ENCODE measurements around the gene ISL2. TPM values are rescaled to one million over a fixed set of nuclear protein-coding genes. Genes with fewer than 3 reads are reported as not detected.
"Not testable (repeated sequence)": the region's sequence is repeated elsewhere in the genome, so short reads cannot be mapped to it uniquely, and the experiment has no call there.

ISL2 gene
- total RNA-seq (not detected), polyA plus RNA-seq (0.05 TPM)
- long read RNA-seq, donor 1, result 0 reads
- long read RNA-seq, donor 2, partial matches to known transcripts, result 0 of 1 reads
- long read RNA-seq, donor 2, other reads (novel, unspliced or antisense), result 1 of 1 reads
- long read RNA-seq, donor 3, result 0 reads
- long read RNA-seq, donor 4, result 0 reads

GRCh38 chr15:76336254-76337058 lies at the start of gene ISL2:
TSS of gene ISL2 (plus strand) at chr15:76336773. CDS start at chr15:76336884, 111 bp downstream.
- intact Hi-C loops (cut with DNase I), result loop anchor here in 1 of 4 donors (10.0 kb wide), 1 partner anchor 102 kb away; no protein-coding TSS in a partner anchor
- no peaks in the 10 kb centered on the region for H3K27me3 ChIP-seq (ENCODE audit: control insufficient read depth, insufficient read depth)
- peak in 1 of 2 donors; percentile 19 for ATAC-seq
- peak within 1 kb of the TSS; percentile 12 for H3K4me3 ChIP-seq (ENCODE audit: low read length)
- H3K9me3 ChIP-seq (ENCODE audit: control insufficient read depth, low read length), result no peaks in the 10 kb centered on the region
- 5% methylated on average over 40 of the region's 40 CpGs for WGBS
- peaks cover 5% of the 10 kb centered on the region for H3K4me1 ChIP-seq (ENCODE audit: control insufficient read depth, insufficient read depth, low read length)
- peak; percentile 53 to 78 (median 69) for DNase-seq
- no peak within 1 kb of the TSS for H3K27ac ChIP-seq (ENCODE audit: low read length)

GRCh38 chr15:76289582-76289981 lies 47.0 kb upstream of the ISL2 start:
- Histone ChIP-seq H3K4me1 (ENCODE audit: control insufficient read depth, insufficient read depth, low read length) (no peaks in the 10 kb centered on the region), H3K27me3 (ENCODE audit: control insufficient read depth, insufficient read depth) (no peaks in the 10 kb centered on the region), H3K27ac (ENCODE audit: low read length) (no peak overlapping the region), H3K4me3 (ENCODE audit: low read length) (no peak overlapping the region), H3K9me3 (ENCODE audit: control insufficient read depth, low read length) (no peaks in the 10 kb centered on the region)
- ATAC-seq (no peak), DNase-seq (no peak)
- 54% methylated on average over 3 of the region's 3 CpGs for WGBS
- intact Hi-C loops (cut with DNase I), result no loop called here

GRCh38 chr15:76293361-76293760 lies 43.2 kb upstream of the ISL2 start:
- 38% methylated on average over 1 of the region's 1 CpG for WGBS
- no peak overlapping the region for H3K4me3 ChIP-seq (ENCODE audit: low read length)
- DNase-seq (no peak), ATAC-seq (no peak)
- no peaks in the 10 kb centered on the region for H3K27me3 ChIP-seq (ENCODE audit: control insufficient read depth, insufficient read depth)
- H3K9me3 ChIP-seq (ENCODE audit: control insufficient read depth, low read length), result no peaks in the 10 kb centered on the region
- intact Hi-C loops (cut with DNase I), result no loop called here
- H3K27ac ChIP-seq (ENCODE audit: low read length), result no peak overlapping the region
- H3K4me1 ChIP-seq (ENCODE audit: control insufficient read depth, insufficient read depth, low read length), result no peaks in the 10 kb centered on the region

DNA sequence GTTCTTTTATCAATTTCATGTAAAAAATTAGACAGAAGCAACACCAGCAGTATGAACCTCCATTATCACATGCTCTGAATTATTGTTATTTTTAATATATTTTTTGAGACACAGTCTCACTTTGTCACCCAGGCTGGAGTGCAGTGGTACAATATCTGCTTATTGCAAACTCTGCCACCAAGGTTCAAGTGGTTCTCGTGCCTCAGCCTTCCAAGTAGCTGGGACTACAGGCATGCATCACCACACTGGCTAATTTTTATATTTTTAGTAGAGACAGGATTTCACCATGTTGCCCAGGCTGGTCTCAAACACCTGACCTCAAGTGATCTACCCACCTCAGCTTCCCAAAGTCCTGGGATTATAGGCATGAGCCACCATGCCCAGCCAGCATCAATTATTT lies 42.1 kb upstream of the ISL2 start:
- H3K27ac ChIP-seq (ENCODE audit: low read length); ATAC-seq; H3K4me1 ChIP-seq (ENCODE audit: control insufficient read depth, insufficient read depth, low read length); H3K4me3 ChIP-seq (ENCODE audit: low read length); DNase-seq; intact Hi-C loops (cut with DNase I); H3K9me3 ChIP-seq (ENCODE audit: control insufficient read depth, low read length); H3K27me3 ChIP-seq (ENCODE audit: control insufficient read depth, insufficient read depth): not testable (repeated sequence)
- 65% methylated on average over 1 of the region's 1 CpG for WGBS

DNA sequence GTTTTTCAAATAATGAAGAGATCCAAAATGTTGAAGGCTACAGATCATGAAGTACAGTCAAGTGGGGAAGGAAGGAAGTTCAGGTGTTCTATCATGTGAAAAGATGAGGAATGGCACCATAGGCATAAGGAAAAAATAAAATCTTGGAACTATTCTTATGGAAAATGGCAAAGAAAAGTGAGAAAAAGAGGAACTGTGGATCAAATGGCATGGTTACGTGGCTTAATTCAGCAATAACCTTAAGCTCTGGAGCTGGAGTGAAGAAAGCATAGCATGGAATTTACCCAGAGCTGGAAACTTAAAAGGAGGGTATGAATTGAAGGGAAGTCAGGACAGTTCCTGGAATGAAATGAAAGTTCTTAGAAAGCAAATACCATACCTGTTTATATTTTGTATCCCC lies 39.7 kb upstream of the ISL2 start:
- Histone ChIP-seq H3K9me3 (ENCODE audit: control insufficient read depth, low read length) (no peaks in the 10 kb centered on the region), H3K27ac (ENCODE audit: low read length) (no peak overlapping the region), H3K4me1 (ENCODE audit: control insufficient read depth, insufficient read depth, low read length) (no peaks in the 10 kb centered on the region), H3K27me3 (ENCODE audit: control insufficient read depth, insufficient read depth) (no peaks in the 10 kb centered on the region), H3K4me3 (ENCODE audit: low read length) (no peak overlapping the region)
- DNase-seq (no peak), ATAC-seq (no peak)
- intact Hi-C loops (cut with DNase I), result no loop called here
- WGBS, result 92% methylated on average over 1 of the region's 1 CpG

GRCh38 chr15:76297951-76298350 lies 38.6 kb upstream of the ISL2 start:
- intact Hi-C loops (cut with DNase I); H3K4me1 ChIP-seq (ENCODE audit: control insufficient read depth, insufficient read depth, low read length); ATAC-seq; H3K27ac ChIP-seq (ENCODE audit: low read length); H3K9me3 ChIP-seq (ENCODE audit: control insufficient read depth, low read length); H3K27me3 ChIP-seq (ENCODE audit: control insufficient read depth, insufficient read depth); DNase-seq; H3K4me3 ChIP-seq (ENCODE audit: low read length): not testable (repeated sequence)
- 98% methylated on average over 4 of the region's 4 CpGs for WGBS

- H3K4me1 ChIP-seq (ENCODE audit: control insufficient read depth, insufficient read depth, low read length), result no peaks in the 10 kb centered on the region
- ATAC-seq, result no peak
- no peaks in the 10 kb centered on the region for H3K9me3 ChIP-seq (ENCODE audit: control insufficient read depth, low read length)
- H3K4me3 ChIP-seq (ENCODE audit: low read length), result no peak overlapping the region
- WGBS, result 73% methylated on average over 3 of the region's 3 CpGs
- DNase-seq, result no peak
- no peak overlapping the region for H3K27ac ChIP-seq (ENCODE audit: low read length)
- no peaks in the 10 kb centered on the region for H3K27me3 ChIP-seq (ENCODE audit: control insufficient read depth, insufficient read depth)
- intact Hi-C loops (cut with DNase I), result no loop called here
These were observed 37.6 kb upstream of the ISL2 start for GRCh38 chr15:76298986-76299385.

DNA sequence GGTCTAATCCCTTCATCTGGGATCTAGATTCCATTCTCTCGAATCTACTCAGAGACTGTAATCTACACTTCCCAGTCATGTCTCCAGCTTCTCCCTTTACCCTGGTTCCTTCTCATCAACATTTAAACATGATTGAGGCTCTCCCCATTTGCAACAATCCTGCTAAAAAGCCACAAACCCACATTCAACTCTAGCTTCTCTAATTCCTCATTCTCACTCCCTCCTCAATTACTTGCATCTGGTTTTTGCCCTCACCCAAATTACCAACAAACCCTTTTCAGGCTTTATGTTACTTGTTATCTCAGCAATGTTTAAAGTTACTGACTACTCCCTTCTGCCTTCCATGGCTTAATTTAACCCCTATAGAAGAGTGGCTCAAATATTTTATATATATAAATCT lies 36.8 kb upstream of the ISL2 start:
- Histone ChIP-seq H3K4me3 (ENCODE audit: low read length) (no peak overlapping the region), H3K27ac (ENCODE audit: low read length) (no peak overlapping the region), H3K9me3 (ENCODE audit: control insufficient read depth, low read length) (no peaks in the 10 kb centered on the region), H3K4me1 (ENCODE audit: control insufficient read depth, insufficient read depth, low read length) (no peaks in the 10 kb centered on the region), H3K27me3 (ENCODE audit: control insufficient read depth, insufficient read depth) (no peaks in the 10 kb centered on the region)
- ATAC-seq, result no peak
- intact Hi-C loops (cut with DNase I), result no loop called here
- DNase-seq, result no peak
- 84% methylated on average over 1 of the region's 1 CpG for WGBS

- no peak overlapping the region for H3K27ac ChIP-seq (ENCODE audit: low read length)
- DNase-seq (no peak), ATAC-seq (no peak)
- no peak overlapping the region for H3K4me3 ChIP-seq (ENCODE audit: low read length)
- 96% methylated on average over 1 of the region's 1 CpG for WGBS
- intact Hi-C loops (cut with DNase I), result no loop called here
- H3K27me3 ChIP-seq (ENCODE audit: control insufficient read depth, insufficient read depth), result no peaks in the 10 kb centered on the region
- no peaks in the 10 kb centered on the region for H3K9me3 ChIP-seq (ENCODE audit: control insufficient read depth, low read length)
- H3K4me1 ChIP-seq (ENCODE audit: control insufficient read depth, insufficient read depth, low read length), result no peaks in the 10 kb centered on the region
These were observed 32.7 kb upstream of the ISL2 start for GRCh38 chr15:76303909-76304308.

GRCh38 chr15:76309601-76310330 lies 26.8 kb upstream of the ISL2 start:
- Histone ChIP-seq H3K4me3 (ENCODE audit: low read length) (peak overlapping the region; percentile 82), H3K9me3 (ENCODE audit: control insufficient read depth, low read length) (no peaks in the 10 kb centered on the region), H3K27me3 (ENCODE audit: control insufficient read depth, insufficient read depth) (no peaks in the 10 kb centered on the region), H3K4me1 (ENCODE audit: control insufficient read depth, insufficient read depth, low read length) (peaks cover 2% of the 10 kb centered on the region), H3K27ac (ENCODE audit: low read length) (no peak overlapping the region)
- WGBS, result 83% methylated on average over 13 of the region's 13 CpGs
- ATAC-seq, result no peak
- no peak for DNase-seq
- intact Hi-C loops (cut with DNase I), result no loop called here

DNA sequence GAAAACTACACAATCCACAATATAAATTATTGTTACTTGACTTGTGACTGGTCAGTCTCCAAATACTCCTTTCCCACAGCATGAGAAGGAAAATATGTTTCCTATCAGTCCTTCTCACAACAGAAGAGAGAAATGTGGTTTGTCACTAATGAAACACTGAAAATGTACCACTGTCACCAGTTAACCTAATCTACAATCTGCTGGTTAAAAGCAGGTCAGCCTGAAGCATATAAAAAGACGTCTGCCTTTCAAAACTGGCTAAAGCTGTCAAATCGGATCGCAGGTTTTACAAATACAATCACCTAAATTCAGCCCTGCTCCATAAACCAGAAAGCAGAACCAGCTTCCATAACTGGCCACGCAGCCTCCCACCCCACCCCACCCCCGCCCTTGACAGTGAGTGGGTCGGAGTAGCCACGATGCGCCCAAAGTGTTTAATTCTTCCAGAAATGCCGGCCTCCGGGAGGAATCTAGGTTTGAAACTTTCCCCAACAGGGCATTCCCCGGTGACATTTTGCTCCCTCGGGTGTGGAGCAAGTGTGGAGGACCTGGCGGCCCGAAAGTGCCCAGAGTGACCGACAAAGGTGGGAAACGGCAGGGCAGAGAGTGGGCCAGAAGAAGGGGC lies 26.0 kb upstream of the ISL2 start:
- Histone ChIP-seq H3K9me3 (ENCODE audit: control insufficient read depth, low read length) (no peaks in the 10 kb centered on the region), H3K4me3 (ENCODE audit: low read length) (peak overlapping the region; percentile 82), H3K27me3 (ENCODE audit: control insufficient read depth, insufficient read depth) (no peaks in the 10 kb centered on the region), H3K27ac (ENCODE audit: low read length) (peak overlapping the region; percentile 59), H3K4me1 (ENCODE audit: control insufficient read depth, insufficient read depth, low read length) (peaks cover 2% of the 10 kb centered on the region)
- intact Hi-C loops (cut with DNase I), result no loop called here
- under 1% methylated on average over 16 of the region's 16 CpGs for WGBS
- ATAC-seq (peak; percentile 17 to 40), DNase-seq (no peak)

Data from right cardiac atrium (tissue), 5 donors.